NCI-H2107 treated with DMSO at 0.1 percent for 48 hours (cell line): ENCODE data around the gene ZNF554.

Experiments used
- DNase-seq: peaks from one replicate; lab custom pipeline; 2025; ENCODE audit not compliant: unreplicated experiment; lab: John Stamatoyannopoulos, UW

Gene ZNF554

DNA sequence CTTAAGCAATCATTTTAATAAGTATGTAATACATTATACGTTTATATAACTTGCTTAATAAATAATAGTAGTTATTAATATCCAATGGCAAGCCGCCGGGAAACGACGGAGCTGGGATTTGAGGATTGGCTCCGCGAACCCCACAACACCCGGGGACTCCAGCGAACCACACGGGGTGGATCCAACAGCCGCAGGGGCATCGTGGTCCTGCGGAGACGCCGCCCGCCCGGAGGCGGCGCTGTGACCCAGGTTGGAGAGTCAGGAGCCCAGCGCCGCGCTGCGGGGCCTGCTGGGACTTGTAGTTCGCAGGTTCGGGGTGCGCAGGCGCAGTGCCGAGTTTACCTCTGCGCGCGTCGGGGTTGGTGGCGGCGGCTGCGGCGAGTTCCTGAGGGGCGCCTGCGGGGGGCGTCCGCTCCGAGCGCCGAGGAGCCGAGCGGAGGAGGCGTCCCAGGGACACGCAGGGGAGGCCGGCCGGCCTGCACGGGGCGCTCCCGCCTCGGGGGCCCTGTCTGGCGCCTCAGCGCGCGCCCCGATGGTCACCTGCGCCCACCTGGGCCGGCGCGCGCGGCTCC is at the start of gene ZNF554:
Gene ZNF554, plus strand, starts transcription at position 329 of the 572 bp plus-strand sequence. Its CDS starts 204 bp downstream, at position 533.
- DNase-seq: peak; percentile 76

DNA sequence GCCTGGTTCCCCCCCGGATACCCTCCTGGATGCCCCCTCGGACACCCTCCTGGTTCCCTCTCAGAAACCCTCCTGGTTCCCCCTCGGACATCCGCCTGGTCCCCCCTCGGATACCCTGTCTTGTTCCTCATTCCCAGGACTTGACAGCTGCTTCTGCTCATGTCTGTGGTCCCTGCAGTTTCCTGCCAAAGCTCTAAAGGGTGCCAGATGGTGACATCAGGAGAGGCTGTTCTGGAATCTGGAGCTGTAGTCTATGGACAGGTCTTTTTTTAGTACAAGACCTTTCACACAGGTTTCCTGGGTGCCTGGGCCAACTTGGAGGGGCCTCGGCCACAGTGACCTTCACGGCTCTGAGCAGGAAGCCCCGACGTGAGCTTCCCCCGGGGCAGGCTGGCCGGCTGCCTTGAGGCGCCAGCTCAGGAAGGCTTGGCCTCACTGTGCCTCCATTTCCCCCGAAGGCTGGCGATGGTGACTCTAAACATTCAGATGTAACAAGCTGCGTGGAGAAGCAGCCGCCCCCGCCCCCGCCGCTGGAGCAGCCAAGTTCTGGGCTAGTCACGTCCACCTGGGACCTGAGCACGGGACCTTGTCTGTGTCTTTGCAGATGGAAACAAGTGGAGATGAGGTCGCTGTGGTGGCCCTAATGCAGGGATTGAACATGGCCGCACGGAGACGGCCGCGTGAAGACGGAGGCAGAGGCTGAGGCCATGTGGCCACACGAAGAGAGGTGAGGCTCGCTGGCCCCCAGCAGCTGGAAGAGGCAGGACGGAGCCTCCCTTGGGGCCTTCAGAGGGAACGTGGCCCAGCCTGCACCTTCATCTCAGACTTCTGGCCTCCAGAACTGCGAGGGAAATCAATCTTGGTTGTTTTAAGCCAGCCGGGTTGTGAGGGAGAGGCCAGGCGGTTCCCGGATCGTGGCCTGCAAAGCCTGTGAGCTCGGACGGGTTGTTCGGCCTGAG is 49.3 kb upstream of the ZNF554 start:
- no peak for DNase-seq

DNA sequence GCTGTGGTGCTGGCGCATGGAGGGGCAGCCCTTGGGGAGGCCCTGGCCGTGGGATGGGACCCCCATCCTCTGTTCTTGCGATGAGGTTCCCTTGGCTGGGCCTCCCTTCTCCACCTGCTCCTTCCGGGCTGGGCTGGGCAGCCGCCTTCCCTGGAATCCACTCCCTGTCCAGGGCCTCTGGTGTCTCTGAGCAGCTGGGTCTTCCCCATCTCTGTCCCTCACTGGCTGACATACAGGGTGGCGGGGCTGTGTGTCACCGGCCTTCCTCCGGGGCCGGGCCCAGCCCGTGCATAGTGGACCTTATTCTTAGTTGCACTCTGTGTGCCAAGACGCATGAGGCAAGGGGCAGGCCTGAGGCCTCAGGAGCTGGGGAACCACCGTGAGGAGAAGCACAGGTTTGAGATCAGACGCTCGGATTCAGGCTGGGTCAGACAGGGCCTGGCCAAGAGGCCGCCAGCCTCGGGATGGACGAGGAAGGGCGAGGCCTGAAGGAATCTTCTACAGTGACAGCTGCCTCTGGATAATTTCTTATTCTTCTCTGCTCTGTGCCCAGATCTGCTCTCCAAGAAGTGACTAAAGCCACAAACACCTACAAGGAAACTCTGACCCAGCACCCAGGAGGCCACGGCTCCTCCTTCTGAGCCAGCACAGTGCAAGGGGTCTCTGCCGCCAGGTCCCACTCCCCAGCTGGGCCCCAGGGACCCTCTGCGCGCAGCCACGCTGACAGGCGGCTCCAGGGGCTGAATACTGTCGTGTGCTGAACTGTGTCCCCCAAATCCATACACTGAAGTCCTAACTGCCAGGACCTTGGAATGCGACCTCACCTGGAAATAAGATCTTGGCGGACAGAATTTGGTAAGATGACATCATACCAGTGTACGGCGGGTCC is 47.6 kb upstream of the ZNF554 start:
- no peak for DNase-seq

DNA sequence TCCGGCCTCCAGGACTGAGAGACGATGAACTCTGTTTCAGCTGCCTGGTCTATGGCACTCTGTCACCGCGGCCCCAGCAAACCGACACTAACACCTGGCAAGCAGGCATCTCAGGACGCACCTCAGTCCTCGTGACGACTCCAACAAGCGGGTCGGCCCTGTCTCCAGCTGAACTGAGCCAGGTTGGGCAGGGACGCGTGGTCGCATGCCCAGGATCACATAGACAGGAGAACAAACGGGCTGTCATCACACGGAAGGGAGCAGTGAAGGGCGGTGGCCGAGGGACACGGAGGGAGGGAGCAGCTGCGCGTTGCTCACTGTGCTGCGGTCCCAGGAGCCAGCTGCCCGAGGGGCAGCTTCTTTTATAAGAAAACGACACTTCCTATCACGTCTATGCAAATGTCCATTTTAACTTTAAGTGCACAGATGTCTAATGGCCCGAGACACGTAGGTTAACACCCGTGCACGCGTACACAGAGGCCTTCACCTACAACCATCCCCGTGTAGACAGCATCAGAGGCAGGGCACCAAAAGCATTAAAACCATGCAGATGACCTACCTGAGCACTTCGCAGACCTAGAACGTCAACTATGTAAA is 45.5 kb upstream of the ZNF554 start:
- no peak for DNase-seq

DNA sequence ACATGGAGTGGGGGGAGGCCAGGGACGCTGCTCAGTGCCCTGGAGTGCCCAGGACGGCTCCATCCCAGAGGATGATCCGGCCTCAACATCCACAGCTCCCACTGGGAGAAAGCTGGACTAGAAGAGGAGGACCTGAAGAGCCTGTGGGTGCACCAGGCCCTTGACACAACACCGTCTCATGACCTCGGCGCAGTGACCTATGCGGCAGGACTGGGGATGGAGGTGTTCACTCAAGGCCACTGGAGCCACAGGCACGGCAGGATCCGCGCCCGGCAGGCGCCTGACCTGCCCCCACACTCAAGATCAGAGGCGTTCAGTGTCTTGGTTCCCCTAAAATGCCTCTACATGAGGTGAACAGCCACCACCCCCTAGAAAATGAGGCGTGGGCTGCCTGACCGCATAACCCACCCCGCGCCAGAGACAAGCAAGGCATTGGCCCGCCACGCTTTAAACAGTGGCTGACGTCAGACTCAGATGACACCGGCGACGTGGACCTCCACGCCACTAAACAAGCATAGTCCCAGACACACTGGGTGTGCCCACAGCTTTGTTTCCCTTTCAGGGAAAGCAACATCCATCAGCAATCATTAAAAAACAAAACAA is 44.6 kb upstream of the ZNF554 start:
- no peak for DNase-seq

DNA sequence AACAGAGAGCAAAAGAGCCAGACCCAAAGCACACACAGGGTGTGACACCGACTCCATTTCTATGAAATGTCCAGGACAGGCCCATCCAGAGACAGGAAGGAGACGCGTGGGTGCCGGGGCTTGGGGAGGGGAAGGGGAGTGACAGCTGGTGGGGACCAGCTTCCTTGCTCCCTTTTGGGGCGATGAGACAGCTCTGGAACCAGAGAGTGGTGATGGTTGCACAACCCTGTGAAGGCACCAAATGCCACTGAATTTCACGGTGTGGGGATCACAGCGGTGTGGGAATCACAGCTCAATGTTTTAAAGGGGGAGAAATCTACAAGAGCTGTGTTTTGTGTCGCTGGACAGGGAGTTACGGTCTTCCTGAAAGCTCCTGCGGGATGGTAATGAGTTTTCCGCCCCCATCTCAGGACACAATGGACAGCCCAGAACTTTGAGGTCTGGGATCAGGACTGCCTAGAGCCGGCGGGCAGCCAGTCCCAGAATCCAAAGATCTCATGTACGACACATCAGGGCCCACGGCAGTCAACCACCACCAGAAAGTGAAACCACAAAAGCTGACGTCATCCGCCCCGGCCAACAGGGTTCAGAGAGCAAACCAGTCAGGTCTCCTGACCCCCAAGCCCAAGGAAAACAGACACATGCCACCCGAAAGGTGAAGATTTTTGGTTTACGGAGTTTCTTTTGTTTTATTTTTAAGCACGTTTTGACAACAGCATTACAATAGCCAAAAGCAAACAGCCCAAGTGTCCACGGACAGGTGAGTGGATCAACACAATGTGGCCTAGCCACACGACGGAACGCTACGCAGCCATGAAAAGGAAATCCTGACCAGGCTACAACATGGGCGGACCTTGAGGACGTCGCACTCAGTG is 43.9 kb upstream of the ZNF554 start:
- DNase-seq: no peak

DNA sequence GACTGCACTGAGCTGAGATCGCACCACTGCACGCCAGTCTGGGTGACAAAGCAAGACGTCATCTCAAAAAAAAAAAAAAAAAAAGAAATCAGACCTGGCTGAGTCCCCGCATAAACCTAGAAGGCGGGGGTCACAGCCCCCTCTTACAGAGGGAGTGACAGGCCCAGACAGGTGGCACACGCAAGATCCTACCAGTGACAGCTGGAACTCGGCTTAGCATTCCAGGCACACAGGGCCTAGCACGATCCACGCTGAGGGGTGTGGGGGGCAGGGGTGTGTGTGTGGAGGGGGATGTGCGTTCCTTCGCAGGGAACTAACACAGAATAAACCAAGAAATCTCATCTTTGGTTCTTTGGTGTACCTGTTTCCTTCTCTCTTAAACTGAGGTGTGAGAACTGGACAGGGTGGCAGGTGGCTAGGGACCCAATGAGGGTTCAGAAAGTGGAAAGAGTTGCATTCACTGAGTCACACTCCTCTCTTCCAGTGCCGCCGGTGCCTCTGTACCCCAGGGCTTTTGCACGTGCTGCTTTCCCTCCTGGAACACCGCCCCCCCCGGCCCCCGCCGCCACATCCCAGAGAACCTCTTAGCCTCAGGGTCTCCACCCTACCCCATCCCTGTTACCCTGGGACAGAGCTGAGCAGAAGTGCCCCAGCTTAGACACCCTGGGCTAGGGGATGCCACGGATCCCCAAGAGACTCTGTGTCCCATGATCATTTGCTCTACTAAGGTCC is 41.5 kb upstream of the ZNF554 start:
- DNase-seq: no peak

DNA sequence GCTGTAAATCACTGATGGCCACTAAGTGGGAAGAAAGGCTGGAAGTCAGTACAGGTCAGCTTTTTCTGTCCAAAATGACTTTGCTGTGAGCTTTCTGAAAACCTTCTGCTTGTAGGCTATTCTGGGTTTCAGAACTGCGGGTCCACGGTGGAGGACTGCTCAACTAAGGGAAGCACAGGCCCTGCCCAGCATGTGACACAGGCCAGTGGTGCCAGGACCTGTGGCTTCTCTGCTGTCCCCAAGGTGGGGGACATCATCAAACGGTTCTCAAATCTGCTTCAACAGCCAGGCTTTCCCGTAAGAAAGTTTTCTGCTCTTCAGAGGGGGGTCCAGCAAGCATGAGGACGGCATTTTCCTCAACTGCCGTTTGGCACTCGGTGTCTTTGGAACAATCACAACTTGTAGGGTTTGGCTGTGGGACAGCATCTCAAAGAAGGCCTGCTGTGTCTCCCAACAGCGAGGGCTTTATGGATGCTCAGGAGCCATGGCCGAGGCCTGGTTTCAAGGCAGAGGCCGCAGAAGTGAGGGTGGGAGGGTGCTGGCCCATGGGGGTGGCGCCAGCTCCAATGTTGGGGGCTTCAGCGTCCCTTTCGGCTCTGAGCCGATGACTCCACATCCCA is 40.4 kb upstream of the ZNF554 start:
- DNase-seq: no peak

DNA sequence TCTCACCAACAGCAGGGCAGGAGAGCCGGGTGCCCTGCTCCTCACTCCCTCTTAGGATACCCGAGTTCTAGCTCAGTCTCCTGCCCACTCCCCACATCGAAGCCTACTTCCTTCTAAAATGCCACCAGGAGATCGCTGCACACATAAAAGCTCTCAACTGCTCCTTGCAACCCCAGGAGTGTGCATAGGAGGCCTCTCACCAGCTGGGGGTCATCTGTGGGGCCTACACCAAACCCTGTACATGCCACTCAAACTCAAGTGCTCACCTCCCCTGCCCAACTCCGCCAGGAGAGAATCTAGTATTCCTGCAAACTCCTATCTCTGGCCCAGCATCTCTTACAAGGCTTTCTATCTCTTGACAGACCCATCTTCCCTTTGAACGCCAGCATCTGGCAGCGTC is 39.4 kb upstream of the ZNF554 start:
- no peak for DNase-seq

DNA sequence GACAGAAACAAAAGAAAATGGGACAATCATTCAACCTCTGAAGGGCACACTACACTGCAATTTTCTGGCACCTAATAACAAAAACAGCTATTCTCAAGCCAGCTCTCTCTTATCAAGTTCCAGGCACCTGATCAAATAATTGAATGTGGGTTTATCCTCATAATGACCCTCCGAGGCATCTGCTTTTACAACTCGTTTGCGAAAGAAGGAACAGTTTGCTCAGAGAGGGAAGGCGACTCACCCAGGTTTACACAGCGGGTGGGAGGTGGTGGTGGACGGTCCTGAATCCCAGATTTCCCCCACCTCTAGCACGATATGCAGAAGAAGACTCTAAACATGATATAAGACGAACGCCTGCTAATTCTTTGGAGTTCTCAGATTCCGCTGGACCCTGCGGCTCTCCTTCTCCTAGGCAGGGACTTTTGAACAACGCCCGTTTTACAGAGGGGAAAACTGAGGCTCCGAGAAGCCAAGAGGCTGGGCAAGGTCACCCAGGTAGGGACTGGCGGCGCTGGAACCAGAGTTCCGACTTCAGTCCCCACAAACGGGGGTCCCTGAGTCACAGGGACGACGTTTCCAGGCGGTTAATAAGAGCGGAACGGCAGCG is 37.2 kb upstream of the ZNF554 start:
- DNase-seq: no peak

DNA sequence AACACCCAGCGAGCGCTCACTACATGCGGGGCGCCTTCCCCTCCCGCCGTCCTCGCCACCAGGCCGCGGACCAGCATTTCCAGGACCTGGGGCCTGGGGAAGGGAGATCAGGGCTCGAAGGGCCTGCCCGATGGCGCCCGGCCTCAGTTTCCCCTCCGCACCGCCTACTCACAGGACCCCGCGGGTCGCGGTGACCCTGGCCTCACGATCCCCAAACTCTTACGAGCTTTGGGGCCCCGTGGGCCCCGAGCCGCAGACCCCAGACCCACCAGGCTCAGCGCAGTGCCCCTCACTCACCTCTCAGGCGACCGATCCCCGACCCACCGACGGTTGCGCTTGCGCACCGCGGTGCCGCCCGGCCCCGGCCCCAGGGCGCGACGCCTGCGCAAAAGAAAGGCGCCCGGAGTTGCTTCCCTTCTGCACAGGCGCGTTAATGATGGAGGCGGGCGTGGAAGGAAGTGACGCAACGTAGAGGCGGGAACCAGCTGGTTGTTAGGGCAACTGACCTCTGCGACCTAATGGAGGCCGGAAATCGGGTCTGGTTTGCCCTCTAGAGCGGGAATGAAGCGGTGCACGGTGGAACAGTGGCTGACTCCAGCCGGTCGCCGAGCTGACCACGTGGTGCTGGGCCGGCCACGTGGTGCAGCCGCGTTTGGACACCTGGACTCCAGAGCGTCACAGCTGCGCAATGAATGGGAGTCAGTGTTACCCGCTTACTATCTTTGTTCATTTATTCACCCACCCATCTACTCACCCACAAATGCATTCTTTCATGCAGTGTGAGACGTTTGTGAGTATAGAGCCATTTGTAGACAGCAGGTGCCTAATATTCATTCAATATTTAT is 36.5 kb upstream of the ZNF554 start, which contains the start of gene SGTA:
Gene SGTA, minus strand, starts transcription at position 338 of the 845 bp plus-strand sequence. CDS start 14,205 bp downstream, outside the sequence.
- peak; percentile 95 for DNase-seq

DNA sequence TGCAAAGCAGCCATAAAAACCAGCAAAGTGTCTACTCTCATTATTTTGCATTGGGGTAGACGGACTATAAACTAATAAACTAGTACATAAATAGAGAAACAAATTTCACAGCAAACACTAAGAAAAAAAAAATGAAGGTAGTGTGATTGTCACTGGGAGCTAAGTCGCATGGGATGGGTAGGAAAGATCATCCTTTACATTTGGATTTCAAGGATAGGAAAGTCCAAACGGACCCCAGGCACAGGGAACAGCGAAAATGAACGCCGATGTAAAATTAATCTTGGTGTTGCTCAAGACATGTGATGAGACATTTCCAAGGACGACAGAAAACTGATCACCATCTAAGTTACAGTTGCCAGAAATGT is 35.9 kb upstream of the ZNF554 start:
- peak; percentile 57 for DNase-seq

DNA sequence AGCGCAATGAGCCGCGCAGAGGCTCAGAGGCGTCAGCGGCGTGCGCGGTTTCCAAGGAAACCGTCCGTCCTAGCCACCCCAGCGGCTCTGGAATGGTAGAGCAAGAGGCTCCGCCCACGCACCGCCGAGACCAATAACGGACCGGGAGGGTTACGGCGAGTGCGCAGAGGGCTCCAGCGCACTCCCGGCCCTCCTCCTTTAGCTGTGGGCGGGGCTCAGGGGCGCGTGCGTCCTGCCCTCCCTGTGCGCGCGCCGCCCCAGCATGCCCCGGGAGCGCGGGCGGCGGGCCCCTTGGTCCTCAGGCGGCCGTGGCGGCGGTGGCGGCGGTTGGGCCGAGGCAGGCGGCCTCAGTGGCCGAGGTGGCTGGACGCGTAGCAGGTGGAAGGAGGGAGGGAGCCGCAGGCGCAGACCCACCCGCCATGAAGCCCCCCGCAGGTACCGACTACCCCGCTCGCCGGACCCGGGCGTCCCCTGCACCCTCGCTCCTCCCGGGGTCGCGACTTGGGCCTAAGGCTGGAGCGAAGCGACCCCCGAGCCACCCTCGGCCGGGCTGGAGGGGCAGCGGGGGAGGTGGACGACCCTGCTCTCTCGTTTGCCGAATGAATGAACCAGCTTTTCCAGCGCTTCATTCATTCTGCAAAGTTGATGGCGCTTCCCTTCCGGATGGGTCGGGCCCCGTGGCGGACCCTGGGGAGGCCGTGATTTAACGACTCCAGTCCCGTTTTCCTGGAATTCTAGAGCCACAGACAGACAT is 34.2 kb upstream of the ZNF554 start, which contains the start of gene THOP1:
Gene THOP1, plus strand, starts transcription at position 260 of the 754 bp plus-strand sequence. Its CDS starts 160 bp downstream, at position 420.
- DNase-seq: peak; percentile 92

DNA sequence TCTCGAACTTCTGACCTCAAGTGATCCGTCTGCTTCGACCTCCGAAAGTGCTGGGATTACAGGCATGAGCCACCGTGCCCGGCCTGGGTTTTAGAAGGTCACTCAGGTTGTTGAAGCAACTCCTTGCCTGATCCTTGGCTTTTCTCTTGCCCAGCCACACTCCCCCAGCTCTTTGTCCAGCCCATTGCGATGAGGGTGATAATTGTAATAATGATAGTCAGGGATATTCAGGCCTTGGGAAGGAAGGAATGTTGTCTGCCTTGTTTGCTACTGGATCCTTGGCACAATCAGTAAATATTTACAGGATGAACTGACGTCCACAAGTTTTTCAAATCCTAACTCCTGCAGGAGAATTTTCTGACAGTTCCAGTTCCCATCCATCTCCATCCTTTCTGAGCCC is 32.6 kb upstream of the ZNF554 start:
- no peak for DNase-seq

DNA sequence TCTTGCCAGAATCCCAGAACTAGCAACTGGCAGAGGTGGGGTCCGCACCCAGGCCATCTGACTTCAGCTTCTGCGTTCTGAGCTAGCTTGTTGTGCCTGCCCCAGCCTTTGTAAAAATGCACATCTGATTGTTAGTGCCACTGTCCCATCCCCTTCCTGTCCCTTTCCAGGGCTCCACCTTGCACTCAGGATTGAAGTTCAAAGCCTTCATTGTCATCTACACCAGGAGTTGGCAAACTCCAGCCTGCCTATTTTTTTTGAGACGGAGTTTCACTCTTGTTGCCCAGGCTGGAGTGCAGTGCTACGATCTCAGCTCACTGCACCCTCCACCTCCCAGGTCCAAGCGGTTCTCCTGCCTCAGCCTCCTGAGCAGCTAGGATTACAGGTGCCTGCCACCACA is 31.4 kb upstream of the ZNF554 start:
- no peak for DNase-seq

DNA sequence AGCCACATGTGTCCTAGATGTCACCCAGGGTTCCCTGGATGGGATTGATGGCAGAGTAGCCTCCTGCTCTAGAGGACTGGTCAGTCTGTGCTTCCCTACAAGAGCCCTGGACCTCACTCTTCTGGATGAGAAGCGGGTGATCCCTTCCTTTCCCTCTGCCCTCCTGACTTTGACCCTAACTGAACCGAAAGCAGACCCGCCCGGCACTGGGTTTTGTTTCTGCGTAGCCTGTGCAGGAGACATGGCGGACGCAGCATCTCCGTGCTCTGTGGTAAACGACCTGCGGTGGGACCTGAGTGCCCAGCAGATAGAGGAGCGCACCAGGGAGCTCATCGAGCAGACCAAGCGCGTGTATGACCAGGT is 29.5 kb upstream of the ZNF554 start:
- no peak for DNase-seq
